GM18498 (cell line): ENCODE measurements around the gene SRC.

Experiments used
- ATAC-seq: cut with Tn5 transposase; IDR thresholded peaks from one replicate; pipeline ENCODE4 v1.9.1; 2021; ENCODE audit warnings: mild to moderate bottlenecking, moderate library complexity; ENCODE audit not compliant: unreplicated experiment

The SRC gene

GRCh38 chr20:37393196-37393862 is 47.4 kb downstream of the SRC start:
- no peak for ATAC-seq

GRCh38 chr20:37393863-37394542 is 48.1 kb downstream of the SRC start:
- no peak for ATAC-seq

- no peak for ATAC-seq
Observed at GRCh38 chr20:37394543-37395409, 48.8 kb downstream of the SRC start.

GRCh38 chr20:37395410-37395797 is 49.5 kb downstream of the SRC start:
- ATAC-seq = no peak

- no peak for ATAC-seq
Observed at GRCh38 chr20:37395921-37396415, 50.0 kb downstream of the SRC start.

- ATAC-seq = no peak
Observed at GRCh38 chr20:37396416-37397075, 50.6 kb downstream of the SRC start.

- ATAC-seq = no peak
Observed at GRCh38 chr20:37397076-37397953, 51.4 kb downstream of the SRC start.

GRCh38 chr20:37397954-37398749 is 52.2 kb downstream of the SRC start:
- no peak for ATAC-seq

GRCh38 chr20:37398750-37399621 is 53.0 kb downstream of the SRC start:
- no peak for ATAC-seq

GRCh38 chr20:37401282-37401929 is 55.5 kb downstream of the SRC start:
- no peak for ATAC-seq

GRCh38 chr20:37401930-37402675 is 56.2 kb downstream of the SRC start:
- ATAC-seq = no peak

GRCh38 chr20:37403107-37404033 is 57.4 kb downstream of the SRC start:
- ATAC-seq = no peak

- no peak for ATAC-seq
Observed at GRCh38 chr20:37404461-37404890, 58.5 kb downstream of the SRC start.

GRCh38 chr20:37405351-37405897 is 59.5 kb downstream of the SRC start:
- no peak for ATAC-seq
